HG03439 (cell line): ENCODE data around the gene PTPRN2.
"Not testable (repeated sequence)": the region's sequence is repeated elsewhere in the genome, so short reads cannot be mapped to it uniquely, and the experiment has no call there.

Source experiments
- ATAC-seq: cut with Tn5 transposase; IDR thresholded peaks from one replicate; pipeline ENCODE4 v1.9.1; 2021; ENCODE audit warnings: mild to moderate bottlenecking, moderate library complexity; ENCODE audit not compliant: unreplicated experiment

Gene PTPRN2

GRCh38 chr7:157853789-157854065 is 733.9 kb downstream of the PTPRN2 start:
- ATAC-seq = no peak

- no peak for ATAC-seq
Measured at GRCh38 chr7:157853076-157853788, 734.4 kb downstream of the PTPRN2 start.

GRCh38 chr7:157851501-157852067 is 736.0 kb downstream of the PTPRN2 start:
- ATAC-seq = no peak

- no peak for ATAC-seq
Measured at GRCh38 chr7:157850481-157851444, 736.9 kb downstream of the PTPRN2 start.

- ATAC-seq = no peak
Measured at GRCh38 chr7:157849726-157850125, 737.9 kb downstream of the PTPRN2 start.

GRCh38 chr7:157849341-157849596 is 738.4 kb downstream of the PTPRN2 start:
- ATAC-seq = no peak

- ATAC-seq = no peak
Measured at GRCh38 chr7:157848508-157849340, 738.9 kb downstream of the PTPRN2 start.

GRCh38 chr7:157847756-157848487 is 739.7 kb downstream of the PTPRN2 start:
- not testable (repeated sequence) for ATAC-seq

GRCh38 chr7:157846746-157847145 is 740.9 kb downstream of the PTPRN2 start:
- ATAC-seq = not testable (repeated sequence)

- ATAC-seq = no peak
Measured at GRCh38 chr7:157846271-157846670, 741.4 kb downstream of the PTPRN2 start.

GRCh38 chr7:157845203-157845835 is 742.3 kb downstream of the PTPRN2 start:
- no peak for ATAC-seq

GRCh38 chr7:157844611-157845010 is 743.0 kb downstream of the PTPRN2 start:
- no peak for ATAC-seq

GRCh38 chr7:157844141-157844540 is 743.5 kb downstream of the PTPRN2 start:
- ATAC-seq = no peak

- ATAC-seq = no peak
Measured at GRCh38 chr7:157843336-157844140, 744.1 kb downstream of the PTPRN2 start.

- no peak for ATAC-seq
Measured at GRCh38 chr7:157841773-157842370, 745.8 kb downstream of the PTPRN2 start.

- no peak for ATAC-seq
Measured at GRCh38 chr7:157840914-157841772, 746.5 kb downstream of the PTPRN2 start.

- ATAC-seq = no peak
Measured at GRCh38 chr7:157840174-157840913, 747.3 kb downstream of the PTPRN2 start.
